Measurements from ENCODE around the gene P2RY8.

- TF ChIP-seq YY1 (IDR thresholded peaks at IDR 0.05; ENCODE audit: insufficient read depth, insufficient read length) = no peak
- TF ChIP-seq SUZ12 (IDR thresholded peaks at IDR 0.05; ENCODE audit: extremely low read depth, insufficient read depth, insufficient read length) = no peak
These were observed 40.9 kb upstream of the P2RY8 start for GRCh38 chrX:1577845-1578244.

Data from NT2/D1 (cell line).